ENCODE data around the gene SLC47A2. TPM values are rescaled to one million over a fixed set of nuclear protein-coding genes. Genes with fewer than 3 reads are reported as not detected.

The SLC47A2 gene
- polyA plus RNA-seq, 1 donor from 2014 or later: not detected

- no peak overlapping the region for H3K27ac ChIP-seq (ENCODE audit: low read length)
- no peaks in the 10 kb centered on the region for H4K20me1 ChIP-seq (ENCODE audit: insufficient read depth)
- no peaks in the 10 kb centered on the region for H3K36me3 ChIP-seq (ENCODE audit: insufficient read depth, low read length)
- H2AFZ ChIP-seq (ENCODE audit: low read depth, low read length): no peak overlapping the region
- peaks cover 23% of the 10 kb centered on the region for H3K79me2 ChIP-seq (replicated peaks; ENCODE audit: insufficient read depth, low read length)
- no peak overlapping the region for H3K4me2 ChIP-seq (ENCODE audit: low read length)
- no peaks in the 10 kb centered on the region for H3K27me3 ChIP-seq (ENCODE audit: insufficient read depth, low read depth, low read length)
- no peaks in the 10 kb centered on the region for H3K9me3 ChIP-seq (ENCODE audit: low read length)
- H3K9ac ChIP-seq (ENCODE audit: low read length): no peak overlapping the region
- H3F3A ChIP-seq (ENCODE audit: insufficient read depth, low read length, poor library complexity, severe bottlenecking): no peaks in the 10 kb centered on the region
- H3K9me2 ChIP-seq (ENCODE audit: insufficient read depth, low read length): no peaks in the 10 kb centered on the region
- TF ChIP-seq REST (IDR thresholded peaks at IDR 0.05; ENCODE audit: borderline replicate concordance) (no peak), EZH2 (IDR thresholded peaks at IDR 0.05; ENCODE audit: borderline replicate concordance, insufficient read depth, low read length, poor library complexity, severe bottlenecking) (no peak), RAD21 (conservative IDR thresholded peaks at IDR 0.05) (no peak), TAF1 (IDR thresholded peaks at IDR 0.05; ENCODE audit: low read depth) (no peak), MXI1 (conservative IDR thresholded peaks at IDR 0.05; ENCODE audit: poor library complexity, severe bottlenecking) (no peak), EP300 (conservative IDR thresholded peaks at IDR 0.05; ENCODE audit: poor library complexity, severe bottlenecking) (no peak), SMC3 (conservative IDR thresholded peaks at IDR 0.05; ENCODE audit: poor library complexity) (no peak), POLR2AphosphoS5 (IDR thresholded peaks at IDR 0.05) (no peak)
- TF ChIP-seq, protein P1, sequence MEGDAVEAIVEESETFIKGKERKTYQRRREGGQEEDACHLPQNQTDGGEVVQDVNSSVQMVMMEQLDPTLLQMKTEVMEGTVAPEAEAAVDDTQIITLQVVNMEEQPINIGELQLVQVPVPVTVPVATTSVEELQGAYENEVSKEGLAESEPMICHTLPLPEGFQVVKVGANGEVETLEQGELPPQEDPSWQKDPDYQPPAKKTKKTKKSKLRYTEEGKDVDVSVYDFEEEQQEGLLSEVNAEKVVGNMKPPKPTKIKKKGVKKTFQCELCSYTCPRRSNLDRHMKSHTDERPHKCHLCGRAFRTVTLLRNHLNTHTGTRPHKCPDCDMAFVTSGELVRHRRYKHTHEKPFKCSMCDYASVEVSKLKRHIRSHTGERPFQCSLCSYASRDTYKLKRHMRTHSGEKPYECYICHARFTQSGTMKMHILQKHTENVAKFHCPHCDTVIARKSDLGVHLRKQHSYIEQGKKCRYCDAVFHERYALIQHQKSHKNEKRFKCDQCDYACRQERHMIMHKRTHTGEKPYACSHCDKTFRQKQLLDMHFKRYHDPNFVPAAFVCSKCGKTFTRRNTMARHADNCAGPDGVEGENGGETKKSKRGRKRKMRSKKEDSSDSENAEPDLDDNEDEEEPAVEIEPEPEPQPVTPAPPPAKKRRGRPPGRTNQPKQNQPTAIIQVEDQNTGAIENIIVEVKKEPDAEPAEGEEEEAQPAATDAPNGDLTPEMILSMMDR (IDR thresholded peaks at IDR 0.05; ENCODE audit: poor library complexity, severe bottlenecking): no peak
- no peak overlapping the region for H3K4me3 ChIP-seq (ENCODE audit: low read length)
Measured at GRCh38 chr17:19654896-19655295, 61.5 kb downstream of the SLC47A2 start.

DNA sequence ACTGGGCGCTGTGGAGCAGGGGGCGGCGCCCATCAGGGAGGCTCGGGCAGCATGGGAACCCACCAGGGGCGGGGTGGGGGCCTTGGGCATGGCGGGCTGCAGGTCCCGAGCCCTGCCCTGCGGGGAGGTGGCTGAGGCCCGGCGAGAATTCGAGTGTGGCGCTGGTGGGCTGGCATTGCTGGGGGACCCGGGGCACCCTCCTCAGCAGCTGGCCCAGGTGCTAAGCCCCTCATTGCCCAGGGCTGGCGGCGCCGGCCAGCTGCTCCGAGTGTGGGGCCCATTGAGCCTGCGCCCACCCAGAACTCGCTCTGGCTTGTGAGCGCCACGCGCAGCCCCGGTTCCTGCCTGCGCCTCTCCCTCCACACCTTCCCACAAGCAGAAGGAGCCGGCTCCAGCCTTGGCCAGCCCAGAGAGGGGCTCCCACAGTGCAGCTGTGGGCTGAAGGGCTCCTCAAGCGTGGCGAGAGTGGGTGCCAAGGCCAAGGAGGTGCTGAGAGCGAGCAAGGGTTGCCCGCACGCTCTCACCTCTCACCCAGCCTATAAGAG is 62.0 kb downstream of the SLC47A2 start:
- TF ChIP-seq POLR2AphosphoS5 (IDR thresholded peaks at IDR 0.05): no peak
- TF ChIP-seq RAD21 (conservative IDR thresholded peaks at IDR 0.05): no peak
- TF ChIP-seq, protein P1 (IDR thresholded peaks at IDR 0.05; ENCODE audit: poor library complexity, severe bottlenecking): no peak
- TF ChIP-seq MXI1 (conservative IDR thresholded peaks at IDR 0.05; ENCODE audit: poor library complexity, severe bottlenecking): no peak
- TF ChIP-seq REST (IDR thresholded peaks at IDR 0.05; ENCODE audit: borderline replicate concordance): no peak
- no peak for TF ChIP-seq EP300 (conservative IDR thresholded peaks at IDR 0.05; ENCODE audit: poor library complexity, severe bottlenecking)
- no peak overlapping the region for H3K4me3 ChIP-seq (ENCODE audit: low read length)
- no peaks in the 10 kb centered on the region for H3K36me3 ChIP-seq (ENCODE audit: insufficient read depth, low read length)
- peaks cover 28% of the 10 kb centered on the region for H3K79me2 ChIP-seq (replicated peaks; ENCODE audit: insufficient read depth, low read length)
- H3K27me3 ChIP-seq (ENCODE audit: insufficient read depth, low read depth, low read length): no peaks in the 10 kb centered on the region
- no peak overlapping the region for H3K4me2 ChIP-seq (ENCODE audit: low read length)
- no peaks in the 10 kb centered on the region for H3K9me3 ChIP-seq (ENCODE audit: low read length)
- H3K27ac ChIP-seq (ENCODE audit: low read length): no peak overlapping the region
- H3K9ac ChIP-seq (ENCODE audit: low read length): no peak overlapping the region
- no peaks in the 10 kb centered on the region for H3K9me2 ChIP-seq (ENCODE audit: insufficient read depth, low read length)
- no peaks in the 10 kb centered on the region for H3F3A ChIP-seq (ENCODE audit: insufficient read depth, low read length, poor library complexity, severe bottlenecking)
- no peaks in the 10 kb centered on the region for H4K20me1 ChIP-seq (ENCODE audit: insufficient read depth)
- H2AFZ ChIP-seq (ENCODE audit: low read depth, low read length): no peak overlapping the region
